HG02588 (cell line): ENCODE measurements around the gene LRP1.

Experiments used
- ATAC-seq: cut with Tn5 transposase; IDR thresholded peaks from one replicate; pipeline ENCODE4 v1.9.1; 2021; ENCODE audit warnings: mild to moderate bottlenecking, moderate library complexity; ENCODE audit not compliant: unreplicated experiment

LRP1 gene

GRCh38 chr12:57133013-57133569 is 4.8 kb downstream of the LRP1 start:
- ATAC-seq = no peak

GRCh38 chr12:57133916-57134315 is 5.6 kb downstream of the LRP1 start:
- ATAC-seq = no peak

DNA sequence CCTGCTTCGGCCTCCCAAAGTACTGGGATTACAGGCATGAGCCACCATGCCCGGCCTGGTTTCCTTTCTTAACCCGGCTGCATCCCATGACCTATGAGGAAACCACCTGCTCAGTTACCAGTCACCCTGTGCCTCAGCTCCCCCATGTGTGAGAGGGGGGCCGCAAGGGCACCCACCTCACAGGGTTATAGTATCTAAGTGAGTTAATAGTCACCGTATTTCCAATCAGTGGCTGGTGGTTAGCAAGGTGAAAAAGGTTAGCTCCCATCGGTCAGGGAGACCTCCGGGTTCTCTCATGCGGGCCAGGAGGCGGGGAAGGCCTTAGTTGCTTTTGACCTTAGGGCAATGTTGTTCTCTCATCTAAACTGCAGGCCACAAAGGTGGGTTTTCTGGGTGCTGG is 6.7 kb downstream of the LRP1 start:
- no peak for ATAC-seq

DNA sequence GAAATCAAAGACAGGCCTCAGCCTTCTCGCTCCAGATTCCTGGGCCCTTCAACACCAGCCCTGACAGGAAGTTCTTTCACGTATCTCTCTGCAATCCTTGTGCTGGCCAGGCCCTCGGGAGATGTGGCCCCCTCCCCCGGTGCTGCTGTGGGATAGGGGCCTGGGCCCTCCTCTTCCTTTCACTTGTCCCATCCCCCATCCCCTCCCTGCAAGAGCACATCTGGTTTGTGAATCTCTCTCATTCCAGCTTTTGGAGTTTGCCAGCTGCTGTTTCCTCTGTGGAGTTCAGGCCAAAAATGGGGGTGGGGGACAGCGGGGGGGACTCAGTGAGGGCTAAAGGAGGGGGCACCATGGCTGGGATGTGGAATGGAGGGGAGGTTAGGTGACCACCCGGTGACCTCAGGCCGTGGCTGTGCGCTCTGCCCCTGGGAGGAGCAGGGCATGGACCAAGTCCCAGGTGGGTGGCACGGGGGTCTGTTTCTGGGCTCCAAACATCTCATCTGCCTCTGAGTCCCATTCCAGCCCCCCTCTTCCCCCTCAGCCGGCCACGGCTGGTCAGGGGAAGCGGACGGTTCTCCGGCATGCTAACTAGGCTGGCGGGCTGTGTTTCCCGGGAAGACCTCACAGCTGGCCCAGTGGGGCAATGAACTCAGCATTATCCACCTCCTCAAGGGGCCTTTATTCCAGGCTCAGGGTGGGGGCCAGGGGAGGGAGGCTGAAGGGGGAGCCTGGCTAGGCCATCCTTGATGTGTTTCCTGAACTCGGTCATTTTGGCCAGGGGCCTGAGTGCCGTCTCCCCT is 7.4 kb downstream of the LRP1 start:
- ATAC-seq = no peak

- ATAC-seq = no peak
Measured at GRCh38 chr12:57138526-57139272, 10.4 kb downstream of the LRP1 start.

DNA sequence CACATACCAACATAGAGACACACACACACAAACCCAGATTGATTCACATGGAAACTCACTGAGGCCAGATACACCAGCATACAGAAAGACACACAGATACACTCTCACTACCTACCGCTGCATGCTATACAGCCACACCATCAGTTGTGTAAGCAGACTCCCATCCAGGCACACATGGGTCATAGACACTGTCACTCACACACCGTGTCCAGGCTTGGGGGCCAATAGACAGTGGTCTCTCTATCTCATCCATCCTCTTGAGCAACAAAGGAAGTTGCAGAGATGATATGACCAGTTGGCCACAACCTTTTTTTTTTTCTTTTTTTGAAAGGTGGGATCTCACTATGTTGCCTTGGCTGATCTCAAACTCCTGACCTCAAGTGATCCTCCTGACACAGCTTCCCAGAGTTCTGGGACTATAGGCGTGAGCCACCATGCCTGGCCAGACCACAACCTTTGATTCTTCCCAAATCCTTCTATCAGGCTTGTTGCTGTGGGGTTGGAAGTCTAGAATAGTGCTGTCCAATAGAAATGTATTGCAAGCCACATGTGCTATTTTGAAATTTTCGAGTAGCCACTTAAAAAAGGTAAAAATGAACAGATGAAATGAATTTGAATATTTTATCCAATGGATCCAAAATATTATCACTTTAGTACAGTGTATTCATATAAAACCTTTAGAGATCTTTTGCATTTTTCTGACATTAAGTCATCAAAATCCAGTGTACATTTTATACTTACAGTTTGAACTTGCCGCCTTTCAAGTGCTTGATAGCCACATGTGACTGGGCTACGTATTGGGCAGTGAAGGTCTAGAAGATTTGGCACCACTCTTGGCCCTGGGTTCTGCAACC is 11.7 kb downstream of the LRP1 start:
- ATAC-seq = no peak

- ATAC-seq = no peak
Measured at GRCh38 chr12:57141249-57141648, 13.0 kb downstream of the LRP1 start.

DNA sequence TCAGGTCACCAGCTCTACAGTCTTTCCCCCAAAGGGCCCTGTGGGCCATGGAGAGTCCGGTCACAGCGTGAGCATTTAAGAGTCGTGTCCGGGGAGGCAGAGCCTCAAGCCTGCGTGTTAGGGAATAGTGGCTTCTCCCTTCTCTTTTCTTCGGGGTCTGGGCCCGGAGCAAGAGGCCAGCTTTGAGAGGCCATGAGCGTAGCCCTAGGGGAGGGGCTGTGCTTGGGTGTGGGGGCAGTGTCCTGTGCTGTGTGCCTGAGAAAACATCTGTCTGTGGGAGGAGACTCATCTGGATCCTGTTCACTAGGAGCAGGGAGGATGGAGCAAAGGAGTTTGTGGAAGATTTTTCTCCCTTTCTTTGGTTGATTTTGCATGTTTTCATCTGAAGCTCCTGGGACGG is 13.8 kb downstream of the LRP1 start:
- ATAC-seq = no peak

GRCh38 chr12:57142727-57143126 is 14.4 kb downstream of the LRP1 start:
- ATAC-seq = no peak

DNA sequence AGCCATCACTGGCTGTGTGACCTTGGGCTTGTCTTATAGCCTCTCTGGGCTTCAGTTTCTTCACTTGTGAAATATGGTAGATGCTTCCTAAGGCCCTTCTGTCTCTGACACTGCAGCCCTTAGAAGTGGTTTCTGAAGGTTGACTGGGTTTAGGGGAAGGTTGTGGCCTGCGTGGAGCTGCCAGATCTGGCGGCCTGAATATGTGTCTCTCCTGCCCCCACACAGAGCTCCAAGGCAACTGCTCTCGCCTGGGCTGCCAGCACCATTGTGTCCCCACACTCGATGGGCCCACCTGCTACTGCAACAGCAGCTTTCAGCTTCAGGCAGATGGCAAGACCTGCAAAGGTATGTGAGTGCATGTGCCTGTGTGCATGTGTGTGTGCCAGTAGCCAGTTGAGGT is 15.2 kb downstream of the LRP1 start:
- ATAC-seq = no peak

DNA sequence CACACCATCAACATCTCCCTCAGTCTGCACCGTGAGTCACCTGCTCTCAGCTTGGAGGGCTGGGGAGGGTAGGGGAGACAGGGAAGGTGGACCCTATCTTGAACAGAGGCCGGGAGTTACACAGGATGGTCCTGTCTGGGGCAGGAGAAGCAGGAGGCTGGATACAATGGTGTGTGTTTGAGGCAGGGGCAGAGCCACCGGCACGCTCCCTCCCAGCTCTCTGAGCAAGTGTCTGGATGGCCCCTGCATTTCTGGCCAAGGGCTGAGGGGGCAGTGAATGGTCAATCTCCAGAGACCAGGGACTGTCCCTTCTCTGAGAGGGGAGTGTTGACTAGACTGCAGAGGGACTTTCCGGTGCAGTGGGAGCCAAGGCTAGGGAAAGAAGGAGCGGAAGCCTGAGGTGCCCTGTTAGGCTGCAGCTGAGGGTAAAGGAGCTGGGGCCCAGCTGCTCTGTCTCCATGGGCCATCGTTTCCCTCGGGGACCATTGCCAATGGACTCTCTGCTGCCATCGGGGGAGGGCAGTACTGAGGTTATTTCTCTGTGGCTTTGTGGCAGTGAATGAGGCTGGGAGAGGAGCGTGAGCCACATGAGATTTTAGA is 17.3 kb downstream of the LRP1 start:
- ATAC-seq = no peak

DNA sequence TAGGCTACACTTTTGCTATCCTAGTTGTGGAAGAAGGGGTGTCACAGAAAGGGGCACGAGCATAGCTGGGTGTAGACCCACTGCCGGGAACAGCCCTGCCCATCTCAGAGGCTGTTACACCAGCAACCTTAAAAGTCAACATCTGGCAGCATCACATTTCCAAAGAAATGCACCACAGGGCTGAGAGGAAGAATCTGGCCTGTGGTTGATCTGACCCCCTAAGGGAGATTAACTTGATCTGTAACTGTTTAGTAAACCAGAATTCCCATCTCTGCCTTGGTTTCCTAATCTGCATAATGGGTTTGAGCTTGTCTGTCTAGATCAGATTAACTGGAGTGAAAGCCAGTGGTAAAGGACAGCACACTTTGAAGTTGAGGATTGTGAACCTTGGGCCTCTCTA is 17.8 kb downstream of the LRP1 start:
- no peak for ATAC-seq

GRCh38 chr12:57146961-57147944 is 19.0 kb downstream of the LRP1 start, which contains the start of gene LRP1-AS:
TSS of gene LRP1-AS (minus strand) at chr12:57147619.
- no peak for ATAC-seq

GRCh38 chr12:57148469-57149244 is 20.4 kb downstream of the LRP1 start:
- ATAC-seq = no peak

GRCh38 chr12:57149245-57149900 is 21.1 kb downstream of the LRP1 start:
- no peak for ATAC-seq

DNA sequence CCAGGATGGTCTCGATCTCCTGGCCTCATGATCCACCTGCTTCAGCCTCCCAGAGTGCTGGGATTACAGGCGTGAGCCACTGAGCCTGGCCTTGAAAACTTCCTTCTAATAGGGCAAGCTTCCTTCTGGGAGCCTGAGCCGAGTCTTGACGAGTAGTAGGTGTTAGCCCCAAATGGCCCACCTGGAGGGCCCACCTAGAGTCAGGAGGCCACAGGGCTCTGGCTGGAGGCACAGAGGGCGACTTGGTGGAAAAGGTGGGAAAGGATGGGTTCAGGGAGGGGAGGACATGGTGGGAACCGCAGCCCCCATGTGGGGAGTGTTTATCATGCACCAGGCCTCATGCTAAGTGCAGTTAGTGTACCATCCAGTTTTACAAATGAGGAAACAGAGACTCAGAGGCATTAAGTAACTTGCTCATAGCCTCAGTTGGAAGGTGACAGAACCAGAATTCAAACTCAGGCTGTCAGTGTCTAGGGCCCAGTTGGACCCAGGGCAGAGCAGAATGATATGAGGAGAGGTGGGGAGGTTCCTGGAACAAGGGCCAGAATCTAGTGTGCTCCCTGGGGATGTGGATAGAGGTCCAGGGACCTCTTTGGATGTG is 22.2 kb downstream of the LRP1 start:
- no peak for ATAC-seq

- ATAC-seq = no peak
Measured at GRCh38 chr12:57151741-57152630, 23.7 kb downstream of the LRP1 start.
